GM19438 (cell line): ENCODE measurements around the gene NCOA5.

Source experiments
- ATAC-seq: cut with Tn5 transposase; IDR thresholded peaks from one replicate; pipeline ENCODE4 v1.9.1; 2021; ENCODE audit warnings: low read depth; ENCODE audit not compliant: unreplicated experiment

Gene NCOA5

DNA sequence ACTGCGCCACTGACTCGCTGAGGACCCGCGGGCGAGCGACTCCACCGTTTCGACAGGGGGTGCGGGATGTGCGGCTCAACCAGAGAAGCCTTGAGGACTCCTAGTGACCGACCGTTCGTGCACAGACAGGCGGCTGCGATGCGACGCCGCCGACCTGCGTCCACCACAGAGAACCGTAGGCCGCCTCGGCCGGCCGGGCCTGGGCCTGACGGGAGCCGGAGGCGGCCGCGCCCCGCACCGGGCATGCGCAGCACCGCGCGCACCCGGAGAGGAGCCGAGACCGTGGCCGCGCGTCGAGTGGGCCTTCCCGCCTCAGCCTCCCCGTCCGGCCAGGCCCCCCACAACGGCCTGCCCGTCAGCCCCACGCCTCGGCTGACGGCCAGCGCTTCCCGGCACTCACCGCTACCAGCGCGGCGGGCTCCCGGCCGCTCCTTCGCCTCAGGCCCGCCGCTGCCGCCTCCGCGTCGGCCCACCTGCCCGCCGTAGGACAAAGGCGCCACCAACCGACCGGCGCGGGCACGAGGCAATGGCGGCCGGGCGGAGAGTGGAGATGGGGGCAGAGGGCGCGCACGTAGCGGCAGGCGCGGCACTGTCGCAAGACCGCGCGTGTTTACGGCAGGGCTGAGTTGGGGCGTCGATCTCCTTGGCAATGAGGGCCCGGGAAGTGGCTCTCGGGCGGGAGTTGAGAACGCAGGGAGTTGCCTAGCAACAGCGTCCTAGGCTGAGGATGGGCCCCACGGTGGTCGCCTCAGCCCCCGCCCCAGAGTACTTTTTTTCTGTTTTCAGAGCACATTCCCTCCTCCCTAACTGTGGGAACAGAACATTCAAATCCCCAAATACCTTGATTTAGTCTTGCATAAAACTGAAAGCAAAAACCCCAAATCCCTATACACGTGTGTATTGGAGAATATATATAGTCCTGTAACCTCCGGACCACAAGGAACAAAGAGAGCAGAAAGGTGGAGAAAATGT, at the start of gene NCOA5:
NCOA5 (minus strand) TSS at position 546 of the 972 bp plus-strand sequence. CDS start 10,538 bp downstream, outside the sequence.
- peak; percentile 79 for ATAC-seq

GRCh38 chr20:46139266-46139889, 49.6 kb upstream of the NCOA5 start:
- ATAC-seq = no peak

GRCh38 chr20:46137816-46138215, 48.1 kb upstream of the NCOA5 start:
- ATAC-seq = no peak

DNA sequence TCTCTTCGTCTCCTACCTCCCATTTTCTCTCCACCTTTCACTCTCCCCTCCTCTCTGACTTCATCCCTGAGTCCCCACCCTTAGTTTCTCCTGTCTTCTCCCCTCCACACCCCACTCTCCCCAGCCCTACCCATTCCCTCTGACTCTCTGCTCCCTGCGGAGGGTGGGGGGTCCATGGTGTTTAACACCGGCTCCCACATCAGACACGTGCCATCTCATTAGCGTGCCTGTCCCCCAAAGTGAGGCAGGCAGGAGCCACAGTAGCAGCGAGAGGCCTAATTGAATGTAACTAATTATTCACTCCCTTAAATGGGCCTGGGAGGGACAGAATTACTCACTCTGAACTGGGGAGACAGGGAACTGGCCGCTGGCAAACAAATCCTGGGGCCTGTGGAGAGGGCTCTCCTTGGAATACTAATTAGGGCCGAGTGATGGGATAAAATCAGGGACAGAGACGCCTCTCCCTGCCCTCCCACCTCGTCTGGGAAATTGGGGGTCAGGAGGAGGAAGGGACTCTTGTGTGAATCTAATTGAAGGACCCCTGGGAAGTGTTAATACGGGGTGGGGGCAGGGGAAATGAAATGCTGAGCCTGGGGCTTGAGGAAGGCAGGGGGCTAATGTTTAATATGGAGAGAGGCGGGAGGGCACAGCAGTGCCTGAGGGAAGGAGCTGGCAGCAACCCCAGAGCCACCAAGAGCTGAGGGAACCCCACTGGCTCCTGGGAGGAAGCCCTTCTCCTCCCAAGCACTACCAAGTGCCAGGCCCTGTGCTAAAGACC, 46.3 kb upstream of the NCOA5 start:
- ATAC-seq = no peak

DNA sequence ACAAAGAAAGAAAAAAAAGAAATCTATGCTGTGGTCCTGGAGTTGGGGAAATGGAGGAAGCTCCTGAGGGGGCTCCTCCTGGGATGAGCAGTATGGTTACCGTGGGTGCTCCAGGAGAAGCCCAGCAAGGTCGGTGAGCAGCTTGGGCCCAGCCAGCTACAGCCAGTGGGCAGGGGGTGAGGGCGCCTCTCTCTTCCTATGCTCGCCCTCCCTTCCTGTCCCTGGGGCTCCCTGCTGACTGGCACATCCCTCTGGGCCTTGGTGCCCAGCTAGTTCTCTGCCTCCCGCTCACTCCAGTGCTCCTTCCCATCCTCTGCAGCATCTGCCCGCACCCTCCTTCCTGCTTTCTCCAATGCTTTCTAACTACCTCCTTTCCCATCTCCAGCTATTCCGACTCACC, 45.0 kb upstream of the NCOA5 start:
- no peak for ATAC-seq

- ATAC-seq = no peak
These were observed 44.3 kb upstream of the NCOA5 start for GRCh38 chr20:46133886-46134654.

- ATAC-seq = no peak
These were observed 43.0 kb upstream of the NCOA5 start for GRCh38 chr20:46132705-46133120.

DNA sequence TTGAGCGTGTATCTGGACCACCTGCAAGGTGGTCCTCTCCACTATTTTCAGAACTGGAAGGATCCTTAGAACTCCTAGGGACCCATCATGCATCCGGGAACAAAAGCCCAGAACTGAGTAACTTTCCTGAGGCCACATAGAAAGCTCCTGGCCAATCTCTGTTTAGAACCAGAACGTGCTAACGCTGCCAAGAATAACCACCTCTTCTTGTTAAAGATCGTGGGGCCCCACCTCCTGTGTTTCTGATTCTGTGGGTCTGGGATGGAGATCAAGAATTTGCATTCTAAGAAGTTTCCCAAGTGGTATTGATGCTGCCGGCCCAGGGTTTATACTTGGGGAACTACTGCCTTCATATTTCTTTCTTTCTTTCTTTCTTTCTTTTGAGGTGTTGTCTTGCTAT, 41.6 kb upstream of the NCOA5 start:
- ATAC-seq = no peak

DNA sequence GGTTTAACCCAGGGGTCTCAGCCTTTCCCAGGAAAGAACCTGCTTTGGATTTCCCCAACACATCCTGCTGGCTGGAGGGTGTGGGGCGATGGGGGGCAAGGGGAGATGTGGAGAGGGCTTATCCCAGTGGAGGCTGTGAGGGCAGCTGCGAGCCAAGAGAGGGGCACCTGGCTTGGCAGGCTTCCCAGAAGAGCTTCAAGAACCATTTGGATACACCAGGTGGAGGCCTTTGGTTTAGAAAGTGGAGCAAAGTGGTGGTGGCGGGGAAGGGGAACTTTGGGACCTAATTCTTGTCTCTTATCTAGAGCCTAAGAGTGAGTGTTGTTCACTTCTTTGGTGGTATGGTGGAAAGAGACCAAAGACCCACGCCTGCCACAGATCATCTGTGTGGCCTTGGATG, 40.8 kb upstream of the NCOA5 start:
- ATAC-seq = no peak

- no peak for ATAC-seq
These were observed 40.3 kb upstream of the NCOA5 start for GRCh38 chr20:46129955-46130481.

DNA sequence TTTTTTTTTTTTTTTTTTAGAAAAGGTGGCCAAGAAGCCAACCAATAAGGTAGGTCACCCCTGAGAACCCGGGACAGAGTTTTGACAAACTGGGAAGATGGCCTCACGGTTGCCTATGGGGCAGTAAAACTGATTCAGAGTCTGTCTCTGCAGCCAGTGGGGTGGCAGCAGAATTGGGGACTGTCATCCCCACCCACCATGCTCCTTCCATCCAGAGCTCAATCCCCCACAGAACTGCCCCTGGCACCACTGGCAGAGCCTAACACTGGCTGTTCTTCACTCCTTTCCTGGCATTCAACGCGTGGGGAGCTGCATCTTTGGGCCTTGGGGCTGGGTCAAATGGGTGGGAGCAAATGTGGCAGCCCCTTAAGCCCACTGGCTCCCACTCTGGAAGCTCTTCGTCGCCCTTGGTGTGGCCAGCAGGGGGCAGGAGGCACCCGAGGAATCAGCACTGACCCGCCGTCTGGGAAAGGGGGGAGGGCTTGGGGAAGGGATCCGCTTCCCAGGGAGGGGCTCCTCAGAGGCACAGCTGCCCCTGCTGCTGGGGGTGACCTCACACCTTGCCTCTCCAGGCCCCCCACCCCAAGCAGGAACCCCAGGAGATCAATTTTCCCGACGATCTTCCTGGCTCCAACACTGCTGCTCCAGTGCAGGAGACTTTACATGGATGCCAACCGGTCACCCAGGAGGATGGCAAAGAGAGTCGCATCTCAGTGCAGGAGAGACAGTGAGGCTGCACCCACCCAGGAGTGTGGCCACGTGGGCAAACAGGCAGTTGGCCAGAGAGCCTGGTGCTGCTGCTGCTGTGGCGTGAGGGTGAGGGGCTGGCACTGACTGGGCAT, 38.8 kb upstream of the NCOA5 start:
- no peak for ATAC-seq

GRCh38 chr20:46127396-46128010, 37.7 kb upstream of the NCOA5 start:
- no peak for ATAC-seq

DNA sequence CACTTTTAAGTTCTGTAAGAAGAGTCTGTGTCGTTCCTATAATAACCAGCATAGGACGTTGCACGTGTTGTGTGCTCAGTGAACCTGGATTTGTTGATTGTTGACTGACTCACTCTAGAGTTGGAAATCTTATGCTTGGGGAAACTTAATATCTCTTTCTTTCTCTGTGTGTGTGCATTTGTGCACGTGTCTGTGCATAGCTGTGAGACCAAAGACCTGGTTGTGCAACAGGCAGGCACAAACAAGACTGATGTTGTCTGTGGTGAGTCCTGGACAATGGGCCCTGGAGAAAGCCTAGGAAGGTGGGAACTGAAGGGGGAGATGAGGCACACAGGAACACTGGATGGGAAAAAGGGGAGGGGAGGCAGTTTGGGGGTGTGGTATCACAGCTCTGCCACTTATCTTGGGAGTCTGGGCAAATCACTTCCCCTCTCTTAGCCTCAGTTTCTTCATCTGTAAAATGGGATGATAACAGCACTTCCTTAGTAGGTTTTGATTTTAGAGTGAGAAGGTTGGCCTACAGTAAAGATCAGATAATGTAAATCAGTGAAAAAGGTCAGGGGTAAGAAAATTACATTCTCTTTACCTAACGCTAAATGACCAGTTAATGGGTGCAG, 36.8 kb upstream of the NCOA5 start:
- no peak for ATAC-seq

- ATAC-seq = no peak
These were observed 33.9 kb upstream of the NCOA5 start for GRCh38 chr20:46123482-46124245.

DNA sequence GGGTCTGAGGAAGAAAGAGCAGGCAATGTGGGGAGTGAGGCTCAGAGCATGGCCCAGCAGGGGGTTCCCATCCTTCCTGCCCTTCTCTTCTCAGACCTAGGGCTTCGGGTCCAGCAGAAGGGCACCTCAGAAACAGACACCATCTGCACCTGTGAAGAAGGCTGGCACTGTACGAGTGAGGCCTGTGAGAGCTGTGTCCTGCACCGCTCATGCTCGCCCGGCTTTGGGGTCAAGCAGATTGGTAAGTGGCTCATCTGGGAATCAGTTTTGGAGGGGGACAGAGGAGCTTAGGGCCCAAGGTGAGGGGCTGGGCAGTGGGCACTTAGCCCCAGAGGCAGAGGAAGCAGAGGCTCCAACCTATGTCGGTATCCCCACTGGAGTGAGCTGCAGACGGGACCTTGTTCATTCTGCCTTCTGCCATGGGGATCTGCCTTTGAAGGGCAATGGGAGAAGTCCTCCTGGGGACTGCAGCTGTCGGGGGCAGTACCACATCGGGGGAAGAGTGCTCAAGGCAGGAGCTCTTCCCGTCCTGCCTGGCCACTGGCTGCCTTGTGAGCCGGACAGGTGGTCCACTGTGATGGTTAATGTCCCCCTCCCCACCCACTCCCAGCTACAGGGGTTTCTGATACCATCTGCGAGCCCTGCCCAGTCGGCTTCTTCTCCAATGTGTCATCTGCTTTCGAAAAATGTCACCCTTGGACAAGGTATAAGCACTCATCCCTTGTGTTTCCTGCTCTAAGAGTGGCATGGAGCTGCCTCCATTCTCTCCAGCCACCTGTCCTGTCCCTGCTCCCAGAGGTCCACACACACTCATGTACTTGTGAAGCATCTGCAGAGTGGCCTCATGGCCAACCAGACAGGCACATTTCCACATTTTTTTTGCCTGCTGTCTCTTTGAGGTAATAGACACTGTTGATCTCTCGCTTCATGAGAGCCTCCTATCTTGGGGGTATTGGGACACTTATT, 33.0 kb upstream of the NCOA5 start:
- ATAC-seq = no peak

GRCh38 chr20:46122071-46122470, 32.3 kb upstream of the NCOA5 start:
- ATAC-seq = no peak
